ENCODE measurements around the gene C1S.

DNA sequence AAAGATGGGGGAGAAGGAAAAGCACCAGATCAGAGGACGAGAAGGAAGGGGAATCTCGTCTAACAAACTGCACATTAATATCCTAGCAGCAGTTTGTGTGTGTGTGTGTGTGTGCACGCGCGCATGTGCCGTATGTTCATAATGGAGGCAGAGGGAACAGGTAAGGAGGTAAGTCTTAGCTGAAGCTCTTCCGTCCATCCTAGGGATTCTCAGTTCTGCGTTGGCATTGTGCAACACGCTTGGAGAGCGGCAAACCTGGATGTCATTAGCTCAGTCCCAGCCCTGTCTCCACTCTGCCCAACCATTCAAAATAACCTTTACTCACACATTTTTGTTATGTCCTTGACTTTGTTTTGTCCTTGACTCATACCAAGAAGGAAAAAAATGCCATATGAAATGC is 33.4 kb downstream of the C1S start:
- TF ChIP-seq, protein P1, sequence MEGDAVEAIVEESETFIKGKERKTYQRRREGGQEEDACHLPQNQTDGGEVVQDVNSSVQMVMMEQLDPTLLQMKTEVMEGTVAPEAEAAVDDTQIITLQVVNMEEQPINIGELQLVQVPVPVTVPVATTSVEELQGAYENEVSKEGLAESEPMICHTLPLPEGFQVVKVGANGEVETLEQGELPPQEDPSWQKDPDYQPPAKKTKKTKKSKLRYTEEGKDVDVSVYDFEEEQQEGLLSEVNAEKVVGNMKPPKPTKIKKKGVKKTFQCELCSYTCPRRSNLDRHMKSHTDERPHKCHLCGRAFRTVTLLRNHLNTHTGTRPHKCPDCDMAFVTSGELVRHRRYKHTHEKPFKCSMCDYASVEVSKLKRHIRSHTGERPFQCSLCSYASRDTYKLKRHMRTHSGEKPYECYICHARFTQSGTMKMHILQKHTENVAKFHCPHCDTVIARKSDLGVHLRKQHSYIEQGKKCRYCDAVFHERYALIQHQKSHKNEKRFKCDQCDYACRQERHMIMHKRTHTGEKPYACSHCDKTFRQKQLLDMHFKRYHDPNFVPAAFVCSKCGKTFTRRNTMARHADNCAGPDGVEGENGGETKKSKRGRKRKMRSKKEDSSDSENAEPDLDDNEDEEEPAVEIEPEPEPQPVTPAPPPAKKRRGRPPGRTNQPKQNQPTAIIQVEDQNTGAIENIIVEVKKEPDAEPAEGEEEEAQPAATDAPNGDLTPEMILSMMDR (IDR thresholded peaks at IDR 0.05), result no peak
- TF ChIP-seq POLR2A (IDR thresholded peaks at IDR 0.05), result no peak

Data from stomach (tissue), 4 donors.